ENCODE results near the gene SMIM38.

- peak; percentile 88 for TF ChIP-seq FOSL2 (IDR thresholded peaks at IDR 0.05; ENCODE audit: borderline replicate concordance, low read depth)
- TF ChIP-seq PBX3 (IDR thresholded peaks at IDR 0.05) = 0 out of 2 replicates have a peak, but pooled peaks have one; percentile 12
- no peak for TF ChIP-seq NFIC (IDR thresholded peaks at IDR 0.05; ENCODE audit: borderline replicate concordance)
Measured at GRCh38 chr11:69166218-69167115, 10.7 kb downstream of the SMIM38 start.

All from SK-N-SH (cell line).